Measurements from ENCODE around the gene KCNQ1.

KCNQ1 gene

GRCh38 chr11:2443881-2444820, 657 bp upstream of the KCNQ1 start, which contains the start of gene TRPM5:
TSS of gene TRPM5 (minus strand) at chr11:2444514. CDS start at chr11:2423036, 21,478 bp downstream.
- Histone ChIP-seq H3K4me3 (replicated peaks; ENCODE audit: low read depth, low read length) (no peak within 1 kb of the TSS), H3K36me3 (ENCODE audit: control insufficient read depth, insufficient read depth, low read length) (no peaks in the 10 kb centered on the region), H3K27me3 (replicated peaks; ENCODE audit: control insufficient read depth, insufficient read depth, low read length) (peaks cover 2% of the 10 kb centered on the region)
- TF ChIP-seq CTCF (IDR thresholded peaks at IDR 0.05; ENCODE audit: insufficient read depth, low read length, poor library complexity, severe bottlenecking): no peak
- DNase-seq (ENCODE audit: extremely low read depth, insufficient read length): peak; percentile 13

- peaks cover 2% of the 10 kb centered on the region for H3K27me3 ChIP-seq (replicated peaks; ENCODE audit: control insufficient read depth, insufficient read depth, low read length)
- no peak overlapping the region for H3K4me3 ChIP-seq (replicated peaks; ENCODE audit: low read depth, low read length)
- H3K36me3 ChIP-seq (ENCODE audit: control insufficient read depth, insufficient read depth, low read length): no peaks in the 10 kb centered on the region
- no peak for TF ChIP-seq CTCF (IDR thresholded peaks at IDR 0.05; ENCODE audit: insufficient read depth, low read length, poor library complexity, severe bottlenecking)
- no peak for DNase-seq (ENCODE audit: extremely low read depth, insufficient read length)
Measured at GRCh38 chr11:2445746-2446551, 1.1 kb downstream of the KCNQ1 start.

DNA sequence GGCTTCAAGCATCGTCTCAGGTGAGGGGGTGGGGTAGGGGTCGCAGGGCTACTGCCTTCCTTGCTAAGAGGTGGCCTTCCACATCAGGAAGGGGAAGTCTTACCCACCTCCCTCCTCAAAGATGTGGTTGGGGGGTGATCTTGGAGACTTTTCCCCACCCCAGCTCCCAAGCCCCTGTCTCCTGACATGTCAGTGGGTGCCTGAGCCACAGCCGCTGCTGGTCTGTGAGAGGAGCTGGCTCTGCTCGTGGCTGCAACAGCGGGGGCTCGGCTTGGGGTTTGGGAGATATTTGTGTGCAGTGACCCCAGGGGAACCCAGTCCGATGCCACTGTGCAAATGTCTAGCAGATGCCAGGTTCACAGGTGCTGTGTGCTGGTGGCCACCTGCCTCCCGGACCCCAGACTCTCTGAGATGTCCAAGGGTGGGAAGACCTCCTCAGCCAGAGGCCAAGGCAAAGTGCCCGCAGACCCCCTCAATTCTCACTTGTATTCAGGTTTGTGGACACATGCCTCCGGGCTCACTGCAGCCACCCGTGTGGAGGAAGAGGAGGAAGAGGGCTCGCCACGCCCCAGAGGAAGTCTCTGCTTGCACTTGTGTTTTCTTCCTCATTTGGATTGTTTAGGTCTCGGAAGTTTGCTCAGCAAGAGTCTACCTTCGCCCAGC, 1.9 kb downstream of the KCNQ1 start:
- TF ChIP-seq CTCF (IDR thresholded peaks at IDR 0.05; ENCODE audit: insufficient read depth, low read length, poor library complexity, severe bottlenecking): no peak
- Histone ChIP-seq H3K27me3 (replicated peaks; ENCODE audit: control insufficient read depth, insufficient read depth, low read length) (peaks cover 2% of the 10 kb centered on the region), H3K36me3 (ENCODE audit: control insufficient read depth, insufficient read depth, low read length) (no peaks in the 10 kb centered on the region), H3K4me3 (replicated peaks; ENCODE audit: low read depth, low read length) (no peak overlapping the region)
- DNase-seq (ENCODE audit: extremely low read depth, insufficient read length): no peak

GRCh38 chr11:2447253-2447950, 2.6 kb downstream of the KCNQ1 start:
- no peak for DNase-seq (ENCODE audit: extremely low read depth, insufficient read length)
- no peak for TF ChIP-seq CTCF (IDR thresholded peaks at IDR 0.05; ENCODE audit: insufficient read depth, low read length, poor library complexity, severe bottlenecking)

More at GRCh38 chr11:2447253-2447950, 2.6 kb downstream of the KCNQ1 start:
- Histone ChIP-seq H3K4me3 (replicated peaks; ENCODE audit: low read depth, low read length) (no peak overlapping the region), H3K36me3 (ENCODE audit: control insufficient read depth, insufficient read depth, low read length) (no peaks in the 10 kb centered on the region), H3K27me3 (replicated peaks; ENCODE audit: control insufficient read depth, insufficient read depth, low read length) (peaks cover 2% of the 10 kb centered on the region)

Measured in GM06990 (cell line).